ENCODE data around the gene MPND.
A peak's percentile ranks its signal among the peaks of the same experiment; 100 is the strongest.

The MPND gene

DNA sequence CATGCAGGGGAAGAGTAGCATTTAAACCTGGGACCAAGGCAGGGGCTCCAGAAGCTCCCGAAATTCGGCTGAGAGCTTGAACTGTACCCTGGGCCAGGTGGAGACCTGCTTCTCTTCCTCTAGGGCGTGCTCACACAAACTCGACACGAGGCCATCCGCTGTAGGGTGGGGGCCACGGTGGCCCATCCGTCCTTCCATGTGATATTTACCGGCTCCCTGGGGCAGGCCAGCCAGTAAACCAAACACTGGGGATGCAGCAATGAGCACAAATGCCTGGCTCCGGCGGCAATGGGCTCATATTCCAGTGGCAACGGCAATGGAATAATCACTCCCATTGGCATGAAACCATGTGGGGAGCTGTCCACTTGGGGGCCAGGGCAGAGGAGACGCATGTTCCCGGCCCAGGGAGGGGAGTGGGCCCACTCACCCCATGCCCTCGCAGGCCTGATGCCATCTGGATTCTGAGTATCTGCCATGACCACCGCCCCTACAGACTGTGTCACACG is 46.2 kb downstream of the MPND start:
- peak overlapping the region; percentile 91 for H3K27ac ChIP-seq
- TF ChIP-seq ZFX (IDR thresholded peaks at IDR 0.05) (no peak), CTCF (conservative IDR thresholded peaks at IDR 0.05) (no peak)

- H3K27ac ChIP-seq, result peak overlapping the region; percentile 91
- TF ChIP-seq CTCF (conservative IDR thresholded peaks at IDR 0.05), result no peak
- peak; percentile 48; the same call in 1 of the 2 replicates for TF ChIP-seq ZFX (IDR thresholded peaks at IDR 0.05)
Measured at GRCh38 chr19:4390017-4390566, 46.7 kb downstream of the MPND start.

DNA sequence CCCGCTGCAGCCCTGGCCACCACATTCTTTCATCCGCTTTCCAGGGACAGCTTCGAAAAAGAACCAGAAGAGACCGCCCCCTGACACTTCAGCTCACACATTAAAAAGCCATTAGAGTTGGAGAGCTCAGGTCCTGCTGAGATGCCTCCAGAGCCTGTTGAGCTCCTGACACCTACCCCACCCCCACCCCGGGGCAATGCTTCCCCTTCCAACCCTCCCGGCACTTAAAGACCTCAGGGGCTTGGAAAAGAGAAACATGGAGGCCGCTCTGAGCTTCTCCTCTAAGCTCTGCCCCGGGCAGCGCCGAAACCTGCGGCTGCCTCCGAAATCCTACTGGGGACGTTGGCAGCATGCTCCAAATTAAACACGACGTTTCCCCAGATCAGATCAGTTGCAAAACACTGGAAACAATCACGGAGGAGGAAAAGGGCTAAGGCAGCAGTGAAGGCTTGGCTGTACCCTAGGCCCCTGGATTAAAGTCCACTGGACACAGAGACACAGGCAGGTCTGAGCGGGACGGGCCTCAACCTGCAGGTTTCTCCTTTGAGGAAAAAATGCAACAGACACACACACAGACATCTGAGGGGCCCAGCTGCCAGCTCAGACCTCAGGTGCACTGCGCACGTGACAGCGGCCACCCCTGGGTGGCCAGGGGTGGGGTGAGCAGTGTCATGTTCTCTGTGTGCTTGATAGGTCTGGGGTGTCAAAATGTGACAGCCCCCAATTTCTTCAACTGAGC is 47.4 kb downstream of the MPND start:
- H3K27ac ChIP-seq, result peak overlapping the region; percentile 91
- TF ChIP-seq ZFX (IDR thresholded peaks at IDR 0.05) (no peak; the same call in 1 of the 2 replicates), CTCF (conservative IDR thresholded peaks at IDR 0.05) (no peak)

- H3K27ac ChIP-seq, result peak overlapping the region; percentile 91
- TF ChIP-seq ZFX (IDR thresholded peaks at IDR 0.05) (no peak), CTCF (conservative IDR thresholded peaks at IDR 0.05) (no peak)
Measured at GRCh38 chr19:4391306-4391693, 47.9 kb downstream of the MPND start.

- H3K27ac ChIP-seq, result peak overlapping the region; percentile 91
Measured at GRCh38 chr19:4391701-4392483, 48.5 kb downstream of the MPND start.

DNA sequence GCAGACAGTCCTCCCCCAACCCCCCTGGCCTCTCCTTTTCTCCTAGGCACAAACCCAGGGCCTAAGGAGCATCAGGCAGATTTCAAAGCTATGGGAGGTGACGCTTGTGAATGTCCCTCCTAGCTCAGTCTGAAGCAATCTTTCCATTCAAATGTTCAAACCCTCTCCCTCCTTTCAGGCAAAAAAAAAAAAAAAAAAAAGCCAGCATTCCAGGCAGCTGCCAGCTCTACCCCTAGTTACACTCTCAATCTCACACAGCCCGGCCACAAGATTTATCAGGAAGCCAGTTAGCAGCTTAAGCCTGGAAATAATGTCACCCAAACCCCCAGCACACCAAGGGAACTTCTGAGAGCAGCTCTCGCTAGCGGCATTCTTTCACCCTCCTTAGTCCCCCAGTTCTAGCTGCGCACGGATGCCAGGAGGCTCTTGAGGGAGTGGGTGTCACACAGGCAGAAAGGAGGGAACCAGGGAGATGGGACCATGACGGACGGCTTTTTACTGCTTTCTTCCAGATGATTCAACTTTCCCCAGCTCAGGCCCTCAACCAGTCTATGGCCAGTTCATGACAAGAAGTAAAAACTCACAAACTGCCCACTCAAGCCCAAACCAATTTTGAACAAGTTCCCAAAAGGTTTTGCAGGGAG is 50.7 kb downstream of the MPND start:
- no peak overlapping the region for H3K27ac ChIP-seq
- TF ChIP-seq CTCF (conservative IDR thresholded peaks at IDR 0.05), result no peak
- no peak for TF ChIP-seq ZFX (IDR thresholded peaks at IDR 0.05)

More at GRCh38 chr19:4391701-4392483, 48.5 kb downstream of the MPND start:
- TF ChIP-seq ZFX (IDR thresholded peaks at IDR 0.05) (no peak), CTCF (conservative IDR thresholded peaks at IDR 0.05) (no peak)
